ENCODE measurements around the gene APC2. TPM values are rescaled to one million over a fixed set of nuclear protein-coding genes. Genes with fewer than 3 reads are reported as not detected.

APC2 gene
- total and polyA plus RNA-seq, 4 donors: under 0.01 to 0.06 (median 0.03) TPM

- no peak overlapping the region for H3K27ac ChIP-seq (ENCODE audit: low read depth in 1 of 2, low read length in 2 of 2)
- peaks cover 3 to 28% (median 12%) of the 10 kb centered on the region in 4 donors for H3K4me1 ChIP-seq (ENCODE audit: control insufficient read depth in 4 of 4, insufficient read depth in 4 of 4, low read length in 3 of 4)
- WGBS: 94% methylated on average over 45 of the region's 45 CpGs
- TF ChIP-seq RXRA (IDR thresholded peaks at IDR 0.05) (no peak), CTCF (IDR thresholded peaks at IDR 0.05; ENCODE audit: low read depth, low read length, missing input control) (no peak), JUND (IDR thresholded peaks at IDR 0.05) (no peak), ZBTB33 (IDR thresholded peaks at IDR 0.05) (no peak), HNF4A (conservative IDR thresholded peaks at IDR 0.05) (no peak), GABPA (IDR thresholded peaks at IDR 0.05 in 1 of 2, conservative IDR thresholded peaks at IDR 0.05 in 1 of 2) (no peak), NR2F2 (IDR thresholded peaks at IDR 0.05) (no peak), RAD21 (IDR thresholded peaks at IDR 0.05) (no peak), EGR1 (IDR thresholded peaks at IDR 0.05; ENCODE audit: low read depth in 2 of 2) (no peak), TAF1 (conservative IDR thresholded peaks at IDR 0.05) (no peak), HNF4G (IDR thresholded peaks at IDR 0.05) (no peak), REST (IDR thresholded peaks at IDR 0.05) (no peak), MAX (IDR thresholded peaks at IDR 0.05) (no peak)
- no peaks in the 10 kb centered on the region for H3K9me3 ChIP-seq (ENCODE audit: control insufficient read depth in 4 of 4, low read length in 3 of 4)
- H3K9ac ChIP-seq (ENCODE audit: low read depth in 1 of 2, low read length in 2 of 2): no peak overlapping the region
- no peaks in the 10 kb centered on the region for H3K36me3 ChIP-seq (ENCODE audit: control insufficient read depth in 4 of 4, insufficient read depth in 3 of 4, low read depth in 1 of 4, low read length in 3 of 4)
- H3K27me3 ChIP-seq (ENCODE audit: control insufficient read depth in 4 of 4, insufficient read depth in 4 of 4, low read length in 3 of 4): no peaks in the 10 kb centered on the region
- H3K4me3 ChIP-seq (ENCODE audit: low read depth in 1 of 3, low read length in 3 of 3): no peak overlapping the region
- DNase-seq (ENCODE audit: low spot score): no peak
These were observed 56.3 kb downstream of the APC2 start for GRCh38 chr19:1505991-1506881.

DNA sequence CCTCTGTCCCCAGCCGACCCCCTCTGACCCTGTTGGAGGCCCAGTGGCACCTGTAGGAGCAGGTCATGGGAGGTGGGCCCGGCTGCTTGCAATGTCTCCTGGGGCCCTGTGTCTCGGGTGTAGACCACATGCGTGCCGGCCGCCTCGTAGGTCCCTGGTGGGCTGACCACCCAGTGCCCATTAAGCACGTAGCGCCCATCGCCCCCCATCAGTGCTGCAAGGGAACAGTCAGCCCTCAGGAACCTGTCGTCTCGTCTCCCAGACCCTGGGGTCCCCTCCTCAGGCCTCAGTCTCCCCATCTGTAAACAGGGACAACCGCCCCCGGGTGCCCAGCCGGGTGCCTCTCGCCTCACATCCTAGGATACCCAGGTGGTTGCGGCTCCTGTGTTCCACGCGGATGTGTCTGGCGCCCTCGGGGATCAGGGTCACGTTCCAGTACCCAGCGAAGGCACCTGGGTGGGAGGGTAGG, 57.3 kb downstream of the APC2 start:
- Histone ChIP-seq H3K9me3 (ENCODE audit: control insufficient read depth in 4 of 4, low read length in 3 of 4) (no peaks in the 10 kb centered on the region), H3K27me3 (ENCODE audit: control insufficient read depth in 4 of 4, insufficient read depth in 4 of 4, low read length in 3 of 4) (no peaks in the 10 kb centered on the region), H3K4me3 (ENCODE audit: low read depth in 1 of 3, low read length in 3 of 3) (no peak overlapping the region), H3K4me1 (ENCODE audit: control insufficient read depth in 4 of 4, insufficient read depth in 4 of 4, low read length in 3 of 4) (peaks cover 3 to 25% (median 11%) of the 10 kb centered on the region in 4 donors), H3K9ac (ENCODE audit: low read depth in 1 of 2, low read length in 2 of 2) (no peak overlapping the region), H3K27ac (ENCODE audit: low read depth in 1 of 2, low read length in 2 of 2) (no peak overlapping the region), H3K36me3 (ENCODE audit: control insufficient read depth in 4 of 4, insufficient read depth in 3 of 4, low read depth in 1 of 4, low read length in 3 of 4) (no peaks in the 10 kb centered on the region)
- 78% methylated on average over 23 of the region's 23 CpGs for WGBS
- no peak for TF ChIP-seq CTCF (IDR thresholded peaks at IDR 0.05; ENCODE audit: low read depth, low read length, missing input control)
- TF ChIP-seq HNF4A (conservative IDR thresholded peaks at IDR 0.05): no peak
- TF ChIP-seq FOXA1 (IDR thresholded peaks at IDR 0.05): no peak
- no peak for TF ChIP-seq RXRA (IDR thresholded peaks at IDR 0.05)
- TF ChIP-seq, protein P1, sequence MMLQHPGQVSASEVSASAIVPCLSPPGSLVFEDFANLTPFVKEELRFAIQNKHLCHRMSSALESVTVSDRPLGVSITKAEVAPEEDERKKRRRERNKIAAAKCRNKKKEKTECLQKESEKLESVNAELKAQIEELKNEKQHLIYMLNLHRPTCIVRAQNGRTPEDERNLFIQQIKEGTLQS (IDR thresholded peaks at IDR 0.05): no peak
- no peak for TF ChIP-seq ZBTB33 (IDR thresholded peaks at IDR 0.05)
- no peak for TF ChIP-seq MAX (IDR thresholded peaks at IDR 0.05)
- TF ChIP-seq SP1 (IDR thresholded peaks at IDR 0.05): no peak
- no peak for DNase-seq (ENCODE audit: low spot score)
